8988T (cell line): ENCODE data around the gene TPPP3.

Experiments
- DNase-seq: peaks from one replicate; pipeline ENCODE4 v3.0.0; 2011

TPPP3 gene

GRCh38 chr16:67403976-67404555, 10.8 kb upstream of the TPPP3 start:
- no peak for DNase-seq

- no peak for DNase-seq
Measured at GRCh38 chr16:67400901-67401300, 7.6 kb upstream of the TPPP3 start.

GRCh38 chr16:67399749-67400704, 6.7 kb upstream of the TPPP3 start:
- DNase-seq, result peak; percentile 43

GRCh38 chr16:67399218-67399733, 6.0 kb upstream of the TPPP3 start:
- peak; percentile 77 for DNase-seq

GRCh38 chr16:67398546-67399217, 5.4 kb upstream of the TPPP3 start:
- DNase-seq, result peak; percentile 29

- peak; percentile 46 for DNase-seq
Measured at GRCh38 chr16:67397812-67398545, 4.7 kb upstream of the TPPP3 start.

- DNase-seq, result peak; percentile 49
Measured at GRCh38 chr16:67397036-67397801, 3.9 kb upstream of the TPPP3 start.

GRCh38 chr16:67396159-67397035, 3.1 kb upstream of the TPPP3 start:
- DNase-seq, result peak; percentile 85

GRCh38 chr16:67395458-67396158, 2.3 kb upstream of the TPPP3 start:
- DNase-seq, result no peak

- no peak for DNase-seq
Measured at GRCh38 chr16:67395105-67395457, 1.8 kb upstream of the TPPP3 start.

GRCh38 chr16:67394155-67395104, 1.1 kb upstream of the TPPP3 start:
- DNase-seq, result no peak

- no peak for DNase-seq
Measured at GRCh38 chr16:67393788-67394154, 473 bp upstream of the TPPP3 start.

- DNase-seq, result no peak
Measured at GRCh38 chr16:67392301-67393059, 818 bp downstream of the TPPP3 start.

- no peak for DNase-seq
Measured at GRCh38 chr16:67391424-67392300, 1.6 kb downstream of the TPPP3 start.

GRCh38 chr16:67390816-67391423, 2.4 kb downstream of the TPPP3 start:
- DNase-seq, result no peak

- no peak for DNase-seq
Measured at GRCh38 chr16:67389911-67390815, 3.1 kb downstream of the TPPP3 start.
